GM12878 (cell line): ENCODE measurements around the gene LRBA. TPM values are rescaled to one million over a fixed set of nuclear protein-coding genes. Genes with fewer than 3 reads are reported as not detected.

Experiments
- ATAC-seq: fragments of 200-7000 bp; cut with Tn5 transposase; 3 replicates; pipeline ENCODE4 v1.9.1; 2020; ENCODE audit warnings: mild to moderate bottlenecking, moderate library complexity
- BruUV-seq: library from RNA; stranded (reverse); fragments of 400-500 nt; replicated peaks from 2 replicates; lab custom pipeline; 2021; lab: Mats Ljungman, UMichigan
- CTCF ChIA-PET: fragments of 300-600 bp; sonication (Branson Sonifier 250); formaldehyde crosslinking; extraction: SDS; loops from one replicate; lab custom pipeline; 2021; ENCODE audit warnings: inconsistent platforms; lab: Yijun Ruan, JAX
- POLR2A ChIA-PET: fragments of 350-600 bp; formaldehyde crosslinking; extraction: SDS; loops from one replicate; lab custom pipeline; 2021; ENCODE audit warnings: inconsistent platforms; lab: Charles Lee
- RAD21 ChIA-PET: fragments of 300-600 bp; sonication (Branson Sonifier 250); formaldehyde crosslinking; loops from one replicate; lab custom pipeline; 2023; ENCODE audit warnings: antibody characterized with exemption; ENCODE audit not compliant: unreplicated experiment; lab: Charles Lee
- SMC1A ChIA-PET: fragments of 300-600 bp; sonication (Branson Sonifier 250); formaldehyde crosslinking; loops from one replicate; lab custom pipeline; 2023; ENCODE audit not compliant: unreplicated experiment, uncharacterized antibody; lab: Charles Lee
- DNase-seq: peaks from one replicate; pipeline ENCODE4 v3.0.0-alpha.2; 2011; ENCODE audit warnings: low read depth, low spot score
- FAIRE-seq: peaks from 3 replicates; lab custom pipeline; 2011; peaks lifted over from hg19 to GRCh38; lab: Jason Lieb, UNC
- H2AFZ ChIP-seq: 2 replicates; pipeline ENCODE4 v1.6.0; 2011; ENCODE audit warnings: low read depth, low read length, control low read depth; ENCODE audit not compliant: control insufficient read depth
- H3K27ac ChIP-seq: 2 replicates; pipeline ENCODE4 v1.5.1; 2011; ENCODE audit warnings: control low read depth; ENCODE audit not compliant: control insufficient read depth, insufficient read depth
- H3K27me3 ChIP-seq, 2 experiments: replicated peaks in 1 of 2; 2 replicates each; pipeline versions ENCODE4 v1.6.0 to v1.6.1; 2011; ENCODE audit warnings: low read length in 1 of 2; ENCODE audit not compliant: control insufficient read depth in 2 of 2, insufficient read depth in 2 of 2
- H3K36me3 ChIP-seq, 2 experiments: 2 replicates each; pipeline ENCODE4 v1.5.1; 2011; ENCODE audit warnings: low read length in 1 of 2; ENCODE audit not compliant: control insufficient read depth in 2 of 2, insufficient read depth in 2 of 2
- H3K4me1 ChIP-seq: 2 replicates; pipeline ENCODE4 v1.6.1; 2011; ENCODE audit warnings: mild to moderate bottlenecking, low read length, moderate library complexity, mixed read lengths; ENCODE audit not compliant: control insufficient read depth, insufficient read depth
- H3K4me2 ChIP-seq: 2 replicates; pipeline ENCODE4 v1.6.0; 2011; ENCODE audit warnings: control low read depth; ENCODE audit not compliant: control insufficient read depth, insufficient read depth
- H3K4me3 ChIP-seq: fragments of 200-600 bp; sonication (generic); 2 replicates; pipeline ENCODE4 v1.5.1; 2016
- H3K79me2 ChIP-seq: 2 replicates; pipeline ENCODE4 v1.6.0; 2011; ENCODE audit warnings: low read length; ENCODE audit not compliant: control insufficient read depth, insufficient read depth
- H3K9ac ChIP-seq: 2 replicates; pipeline ENCODE4 v1.8.0; 2011; ENCODE audit warnings: low read length, control low read depth, mixed read lengths; ENCODE audit not compliant: control insufficient read depth, insufficient read depth
- H3K9me3 ChIP-seq: replicated peaks from 3 replicates; pipeline ENCODE4 v1.5.1; 2011; ENCODE audit warnings: mild to moderate bottlenecking, low read length; ENCODE audit not compliant: control insufficient read depth, insufficient read depth
- H4K20me1 ChIP-seq: 2 replicates; pipeline ENCODE4 v1.6.0; 2011; ENCODE audit not compliant: control insufficient read depth, insufficient read depth
- FOS ChIP-seq: IDR thresholded peaks from 3 replicates; pipeline ENCODE4 v1.6.1; 2011; ENCODE audit warnings: borderline replicate concordance; ENCODE audit not compliant: insufficient read length; ENCODE audit errors: extremely low read depth
- HDAC2 ChIP-seq: fragments of 200-600 bp; sonication (generic); IDR thresholded peaks from 2 replicates; pipeline ENCODE4 v1.6.1; 2017
- MTA2 ChIP-seq: fragments of 450-650 bp; IDR thresholded peaks from 2 replicates; pipeline ENCODE4 v1.6.1; 2016; ENCODE audit warnings: low read depth, mild to moderate bottlenecking, moderate library complexity
- MYB ChIP-seq: fragments of 150-350 bp; IDR thresholded peaks from 2 replicates; pipeline ENCODE4 v1.6.1; 2014; ENCODE audit warnings: mild to moderate bottlenecking, low read depth, low read length, borderline replicate concordance
- NRF1 ChIP-seq: conservative IDR thresholded peaks from 2 replicates; pipeline ENCODE4 v1.6.1; 2011; ENCODE audit warnings: mild to moderate bottlenecking, low read depth, low read length, improper control_type of control experiment
- POLR2AphosphoS2 ChIP-seq: IDR thresholded peaks from 2 replicates; pipeline ENCODE4 v1.6.1; 2011; ENCODE audit warnings: low read depth, mild to moderate bottlenecking, low read length, improper control_type of control experiment, moderate library complexity
- SMARCA5 ChIP-seq: fragments of 450-650 bp; IDR thresholded peaks from 2 replicates; pipeline ENCODE4 v1.6.1; 2017; ENCODE audit warnings: mild to moderate bottlenecking
- TAF1 ChIP-seq: IDR thresholded peaks from 2 replicates; pipeline ENCODE4 v1.6.1; 2011; ENCODE audit warnings: mild to moderate bottlenecking, low read depth, low read length, borderline replicate concordance
- TCF12 ChIP-seq: IDR thresholded peaks from 2 replicates; pipeline ENCODE4 v1.6.1; 2011; ENCODE audit warnings: low read depth, mild to moderate bottlenecking, low read length
- WGBS: methylation state at CpG from one replicate; pipeline ENCODE4 v1.1.6; 2016; ENCODE audit warnings: low lambda C conversion rate; ENCODE audit not compliant: insufficient replicate concordance, insufficient coverage; ENCODE audit errors: missing lambda C conversion rate; 5-methylcytosine and 5-hydroxymethylcytosine counted together
- in situ Hi-C: fragments of 300-500 bp; cut with MboI; formaldehyde crosslinking; loops from 9 replicates; pipeline ENCODE4 v1.14.3; 2018; ENCODE audit warnings: mixed read lengths
- intact Hi-C: fragments of 100-400 bp; cut with micrococcal nuclease; formaldehyde crosslinking; loops from one replicate; pipeline ENCODE4 v1.14.2; 2022; ENCODE audit not compliant: unreplicated experiment
- polyA plus RNA-seq, 11 experiments: library from polyadenylated mRNA; depleted of rRNA in 4 of 11; unstranded in 6 of 11; stranded (reverse) in 5 of 11; fragments of >200 nt; fragmentation: Nextera tagmentation in 4 of 11; fragmentation: Illumina TruSeq in 1 of 11; extraction: Ambion mirVana in 4 of 11; extraction: Trizol in 1 of 11; gene quantifications; 1 replicate in 1 of 11; 2 replicates in 10 of 11; pipeline versions ENCODE4 v1.2.1 to v1.2.3, GENCODE V29; 2011 to 2016; ENCODE audit warnings: inconsistent platforms in 2 of 11, missing spikeins in 2 of 11, low read depth in 1 of 11
- total RNA-seq, 4 experiments: library from RNA; depleted of rRNA in 3 of 4; stranded (reverse); fragments of >200 nt in 3 of 4; fragmentation: Illumina TruSeq in 1 of 4; extraction: Trizol in 1 of 4; gene quantifications; 2 replicates each; pipeline versions ENCODE4 v1.2.1 to v1.2.3, GENCODE V29; 2013 to 2021
- TF ChIP-seq, protein P1 (sequence below): IDR thresholded peaks from 2 replicates; pipeline ENCODE4 v1.6.1; 2012; ENCODE audit warnings: low read length, inconsistent platforms
- TF ChIP-seq, protein P2 (sequence below): IDR thresholded peaks from 2 replicates; pipeline ENCODE4 v1.6.1; 2012; ENCODE audit warnings: low read depth, low read length, improper control_type of control experiment
- TF ChIP-seq, protein P3 (sequence below): fragments of 450-650 bp; IDR thresholded peaks from 2 replicates; pipeline ENCODE4 v1.6.1; 2017; ENCODE audit warnings: mild to moderate bottlenecking, low read depth, inconsistent platforms; ENCODE audit not compliant: poor library complexity, severe bottlenecking

Gene LRBA
- total and polyA plus RNA-seq, 10 of the 15 experiments (the other 5 are each of a cell fraction or from before 2014, with no cell fraction given) = 20.3 to 93.4 (median 55.0) TPM

GRCh38 chr4:150253416-150253815, 761.7 kb downstream of the LRBA start:
- no peak overlapping the region for H3K4me3 ChIP-seq
- ChIA-PET RAD21 (no interaction called here), SMC1A (no interaction called here), CTCF (no interaction called here)
- H3K27ac ChIP-seq = no peak overlapping the region
- H3K9ac ChIP-seq = no peak overlapping the region
- H3K36me3 ChIP-seq = no peaks in the 10 kb centered on the region
- intact Hi-C loops (no loop called here), in situ Hi-C loops (no loop called here)
- no peaks in the 10 kb centered on the region for H3K79me2 ChIP-seq
- no TSS peak for BruUV-seq
- H3K27me3 ChIP-seq = no peaks in the 10 kb centered on the region; a peak in 1 of 4 replicates
- no peak for ATAC-seq
- no peak for FAIRE-seq
- no peaks in the 10 kb centered on the region for H3K9me3 ChIP-seq
- no peak overlapping the region for H3K4me2 ChIP-seq
- TF ChIP-seq MTA2 (no peak), TCF12 (no peak), TAF1 (no peak), MYB (no peak), HDAC2 (no peak), POLR2AphosphoS2 (no peak), NRF1 (no peak), FOS (no peak), SMARCA5 (no peak)
- TF ChIP-seq, protein P1, sequence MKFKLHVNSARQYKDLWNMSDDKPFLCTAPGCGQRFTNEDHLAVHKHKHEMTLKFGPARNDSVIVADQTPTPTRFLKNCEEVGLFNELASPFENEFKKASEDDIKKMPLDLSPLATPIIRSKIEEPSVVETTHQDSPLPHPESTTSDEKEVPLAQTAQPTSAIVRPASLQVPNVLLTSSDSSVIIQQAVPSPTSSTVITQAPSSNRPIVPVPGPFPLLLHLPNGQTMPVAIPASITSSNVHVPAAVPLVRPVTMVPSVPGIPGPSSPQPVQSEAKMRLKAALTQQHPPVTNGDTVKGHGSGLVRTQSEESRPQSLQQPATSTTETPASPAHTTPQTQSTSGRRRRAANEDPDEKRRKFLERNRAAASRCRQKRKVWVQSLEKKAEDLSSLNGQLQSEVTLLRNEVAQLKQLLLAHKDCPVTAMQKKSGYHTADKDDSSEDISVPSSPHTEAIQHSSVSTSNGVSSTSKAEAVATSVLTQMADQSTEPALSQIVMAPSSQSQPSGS = no peak
- TF ChIP-seq, protein P2, sequence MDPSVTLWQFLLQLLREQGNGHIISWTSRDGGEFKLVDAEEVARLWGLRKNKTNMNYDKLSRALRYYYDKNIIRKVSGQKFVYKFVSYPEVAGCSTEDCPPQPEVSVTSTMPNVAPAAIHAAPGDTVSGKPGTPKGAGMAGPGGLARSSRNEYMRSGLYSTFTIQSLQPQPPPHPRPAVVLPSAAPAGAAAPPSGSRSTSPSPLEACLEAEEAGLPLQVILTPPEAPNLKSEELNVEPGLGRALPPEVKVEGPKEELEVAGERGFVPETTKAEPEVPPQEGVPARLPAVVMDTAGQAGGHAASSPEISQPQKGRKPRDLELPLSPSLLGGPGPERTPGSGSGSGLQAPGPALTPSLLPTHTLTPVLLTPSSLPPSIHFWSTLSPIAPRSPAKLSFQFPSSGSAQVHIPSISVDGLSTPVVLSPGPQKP = no peak
- TF ChIP-seq, protein P3, sequence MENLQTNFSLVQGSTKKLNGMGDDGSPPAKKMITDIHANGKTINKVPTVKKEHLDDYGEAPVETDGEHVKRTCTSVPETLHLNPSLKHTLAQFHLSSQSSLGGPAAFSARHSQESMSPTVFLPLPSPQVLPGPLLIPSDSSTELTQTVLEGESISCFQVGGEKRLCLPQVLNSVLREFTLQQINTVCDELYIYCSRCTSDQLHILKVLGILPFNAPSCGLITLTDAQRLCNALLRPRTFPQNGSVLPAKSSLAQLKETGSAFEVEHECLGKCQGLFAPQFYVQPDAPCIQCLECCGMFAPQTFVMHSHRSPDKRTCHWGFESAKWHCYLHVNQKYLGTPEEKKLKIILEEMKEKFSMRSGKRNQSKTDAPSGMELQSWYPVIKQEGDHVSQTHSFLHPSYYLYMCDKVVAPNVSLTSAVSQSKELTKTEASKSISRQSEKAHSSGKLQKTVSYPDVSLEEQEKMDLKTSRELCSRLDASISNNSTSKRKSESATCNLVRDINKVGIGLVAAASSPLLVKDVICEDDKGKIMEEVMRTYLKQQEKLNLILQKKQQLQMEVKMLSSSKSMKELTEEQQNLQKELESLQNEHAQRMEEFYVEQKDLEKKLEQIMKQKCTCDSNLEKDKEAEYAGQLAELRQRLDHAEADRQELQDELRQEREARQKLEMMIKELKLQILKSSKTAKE = no peak
- TF ChIP-seq, all 136 proteins: peak for 0
- DNase-seq = no peak
- no peaks in the 10 kb centered on the region for H3K4me1 ChIP-seq
- POLR2A ChIA-PET = no interaction called here
- 52% methylated on average over 10 of the region's 11 CpGs for WGBS
- no peaks in the 10 kb centered on the region for H4K20me1 ChIP-seq
- no peak overlapping the region for H2AFZ ChIP-seq
